ENCODE data around the gene GPS2.

GPS2 gene

GRCh38 chr17:7314719-7315569, at the start of gene GPS2:
Gene GPS2 (minus strand): TSS chr17:7315360. CDS start chr17:7315052, 308 bp downstream.
- CTCF ChIA-PET = interaction anchor here (0.7 to 4.7 kb wide), 6 partner anchors 10 to 270 kb away, joined by 3 to 16 read pairs (median 4); partner anchors contain the start of gene ACAP1
- H3K4me3 Mint-ChIP-seq = peak within 1 kb of the TSS; percentile 94
- DNase-seq = peak; percentile 96
- H3K4me1 Mint-ChIP-seq = peaks cover 55% of the 10 kb centered on the region
- H3K27me3 Mint-ChIP-seq = no peaks in the 10 kb centered on the region
- H3K36me3 Mint-ChIP-seq = peaks cover 53% of the 10 kb centered on the region
- no peaks in the 10 kb centered on the region for H3K9me3 Mint-ChIP-seq
- H3K27ac Mint-ChIP-seq = peak within 1 kb of the TSS; percentile 95

GRCh38 chr17:7363311-7363710, 48.2 kb upstream of the GPS2 start:
- Mint-ChIP-seq H3K4me3 (no peak overlapping the region), H3K27ac (no peak overlapping the region), H3K9me3 (no peaks in the 10 kb centered on the region), H3K27me3 (peaks cover 43% of the 10 kb centered on the region), H3K36me3 (no peaks in the 10 kb centered on the region), H3K4me1 (no peaks in the 10 kb centered on the region)
- no peak for DNase-seq
- CTCF ChIA-PET = interaction anchor here (0.6 kb wide), 1 partner anchor 324 kb away, joined by 3 read pairs; no protein-coding TSS in a partner anchor

- H3K4me1 Mint-ChIP-seq = no peaks in the 10 kb centered on the region
- peaks cover 37% of the 10 kb centered on the region for H3K27me3 Mint-ChIP-seq
- no peaks in the 10 kb centered on the region for H3K9me3 Mint-ChIP-seq
- no peak overlapping the region for H3K4me3 Mint-ChIP-seq
- no peaks in the 10 kb centered on the region for H3K36me3 Mint-ChIP-seq
- DNase-seq = no peak
- CTCF ChIA-PET = interaction anchor here (2.1 kb wide), 1 partner anchor 74 kb away, joined by 6 read pairs; the partner anchor contains the start of gene TMEM102
- H3K27ac Mint-ChIP-seq = no peak overlapping the region
Observed at GRCh38 chr17:7361906-7362305, 46.7 kb upstream of the GPS2 start.

GRCh38 chr17:7357381-7357780, 42.2 kb upstream of the GPS2 start:
- Mint-ChIP-seq H3K4me3 (no peak overlapping the region), H3K9me3 (no peaks in the 10 kb centered on the region), H3K4me1 (peaks cover 34% of the 10 kb centered on the region), H3K36me3 (peaks cover 7% of the 10 kb centered on the region), H3K27me3 (peaks cover 40% of the 10 kb centered on the region), H3K27ac (no peak overlapping the region)
- DNase-seq = no peak
- CTCF ChIA-PET = interaction anchor here (1.0 to 3.5 kb wide), 4 partner anchors 11 to 203 kb away, joined by 3 to 24 read pairs (median 12); partner anchors contain the start of genes ACAP1 and SENP3

GRCh38 chr17:7356756-7357155, 41.6 kb upstream of the GPS2 start:
- Mint-ChIP-seq H3K36me3 (peaks cover 10% of the 10 kb centered on the region), H3K27ac (no peak overlapping the region), H3K9me3 (no peaks in the 10 kb centered on the region), H3K4me3 (no peak overlapping the region), H3K4me1 (peaks cover 36% of the 10 kb centered on the region), H3K27me3 (peaks cover 34% of the 10 kb centered on the region)
- no peak for DNase-seq
- CTCF ChIA-PET = interaction anchor here (0.7 to 4.5 kb wide), 20 partner anchors 11 to 258 kb away, joined by 3 to 56 read pairs (median 5); partner anchors contain the start of genes ACAP1, CHRNB1, FGF11 and FXR2

- Mint-ChIP-seq H3K9me3 (no peaks in the 10 kb centered on the region), H3K27ac (no peak overlapping the region), H3K4me3 (no peak overlapping the region), H3K27me3 (peaks cover 32% of the 10 kb centered on the region), H3K4me1 (peaks cover 39% of the 10 kb centered on the region), H3K36me3 (peaks cover 13% of the 10 kb centered on the region)
- CTCF ChIA-PET = interaction anchor here (0.6 to 4.5 kb wide), 36 partner anchors 12 to 258 kb away, joined by 3 to 56 read pairs (median 4); partner anchors contain the start of genes ACAP1, CHRNB1, FGF11 and FXR2
- DNase-seq = peak; percentile 92
Observed at GRCh38 chr17:7356072-7356549, 41.0 kb upstream of the GPS2 start.

- H3K27ac Mint-ChIP-seq = no peak overlapping the region
- H3K9me3 Mint-ChIP-seq = no peaks in the 10 kb centered on the region
- H3K4me1 Mint-ChIP-seq = peaks cover 44% of the 10 kb centered on the region
- H3K36me3 Mint-ChIP-seq = peaks cover 18% of the 10 kb centered on the region
- no peak for DNase-seq
- CTCF ChIA-PET = interaction anchor here (0.6 to 4.5 kb wide), 34 partner anchors 13 to 320 kb away, joined by 3 to 56 read pairs (median 4); partner anchors contain the start of genes ACAP1, CHRNB1, FGF11 and FXR2
- peaks cover 31% of the 10 kb centered on the region for H3K27me3 Mint-ChIP-seq
- H3K4me3 Mint-ChIP-seq = no peak overlapping the region
Observed at GRCh38 chr17:7355573-7355972, 40.4 kb upstream of the GPS2 start.

- CTCF ChIA-PET = interaction anchor here (0.7 to 4.5 kb wide), 16 partner anchors 12 to 235 kb away, joined by 3 to 56 read pairs (median 4); partner anchors contain the start of genes ACAP1, SENP3, SOX15 and SPEM2
- H3K4me3 Mint-ChIP-seq = no peak within 1 kb of the TSS
- no peak for DNase-seq
- H3K4me1 Mint-ChIP-seq = peaks cover 47% of the 10 kb centered on the region
- peaks cover 31% of the 10 kb centered on the region for H3K27me3 Mint-ChIP-seq
- H3K27ac Mint-ChIP-seq = peak within 1 kb of the TSS; percentile 26
- no peaks in the 10 kb centered on the region for H3K9me3 Mint-ChIP-seq
- H3K36me3 Mint-ChIP-seq = peaks cover 20% of the 10 kb centered on the region
Observed at GRCh38 chr17:7355053-7355452, 39.9 kb upstream of the GPS2 start, which contains the start of gene TMEM95. Gene TMEM95 (plus strand): TSS chr17:7355156. CDS start chr17:7355205, 49 bp downstream.

- H3K36me3 Mint-ChIP-seq = peaks cover 26% of the 10 kb centered on the region
- H3K4me1 Mint-ChIP-seq = peaks cover 53% of the 10 kb centered on the region
- H3K27me3 Mint-ChIP-seq = peaks cover 28% of the 10 kb centered on the region
- CTCF ChIA-PET = interaction anchor here (1.2 to 4.5 kb wide), 6 partner anchors 16 to 235 kb away, joined by 3 to 56 read pairs (median 16); partner anchors contain the start of genes ACAP1, SENP3, SOX15 and TMEM102
- H3K4me3 Mint-ChIP-seq = no peak overlapping the region
- H3K27ac Mint-ChIP-seq = peak overlapping the region; percentile 26
- DNase-seq = peak; percentile 37
- H3K9me3 Mint-ChIP-seq = no peaks in the 10 kb centered on the region
Observed at GRCh38 chr17:7354262-7354843, 39.2 kb upstream of the GPS2 start.

- no peak overlapping the region for H3K27ac Mint-ChIP-seq
- H3K9me3 Mint-ChIP-seq = no peaks in the 10 kb centered on the region
- no peak for DNase-seq
- H3K36me3 Mint-ChIP-seq = peaks cover 38% of the 10 kb centered on the region
- H3K4me1 Mint-ChIP-seq = peaks cover 65% of the 10 kb centered on the region
- CTCF ChIA-PET = interaction anchor here (0.6 to 4.5 kb wide), 6 partner anchors 41 to 334 kb away, joined by 3 to 56 read pairs (median 4); partner anchors contain the start of genes TMEM102 and TP53
- peaks cover 22% of the 10 kb centered on the region for H3K27me3 Mint-ChIP-seq
- peak overlapping the region; percentile 68 for H3K4me3 Mint-ChIP-seq
Observed at GRCh38 chr17:7352910-7353635, 37.9 kb upstream of the GPS2 start.

- CTCF ChIA-PET = interaction anchor here (1.3 to 4.5 kb wide), 3 partner anchors 84 to 335 kb away, joined by 3 to 56 read pairs (median 6); partner anchors contain the start of genes TMEM102 and TP53
- Mint-ChIP-seq H3K4me1 (peaks cover 68% of the 10 kb centered on the region), H3K36me3 (peaks cover 42% of the 10 kb centered on the region), H3K27ac (peak overlapping the region; percentile 76), H3K9me3 (no peaks in the 10 kb centered on the region), H3K27me3 (peaks cover 20% of the 10 kb centered on the region), H3K4me3 (peak overlapping the region; percentile 68)
- DNase-seq = no peak
Observed at GRCh38 chr17:7352503-7352889, 37.3 kb upstream of the GPS2 start.

- Mint-ChIP-seq H3K27ac (peak within 1 kb of the TSS; percentile 76), H3K4me3 (peak within 1 kb of the TSS; percentile 74), H3K36me3 (peaks cover 47% of the 10 kb centered on the region), H3K27me3 (peaks cover 14% of the 10 kb centered on the region), H3K9me3 (no peaks in the 10 kb centered on the region), H3K4me1 (peaks cover 68% of the 10 kb centered on the region)
- DNase-seq = peak; percentile 83
- CTCF ChIA-PET = interaction anchor here (0.8 to 4.4 kb wide), 5 partner anchors 16 to 209 kb away, joined by 3 to 29 read pairs (median 3); partner anchors contain the start of genes ACAP1 and NEURL4
Observed at GRCh38 chr17:7351665-7352502, 36.7 kb upstream of the GPS2 start, which contains the start of gene KCTD11. Gene KCTD11 (plus strand): TSS chr17:7352162.
